HG03460 (cell line): ENCODE measurements around the gene GGCT.

Experiments used
- ATAC-seq: cut with Tn5 transposase; IDR thresholded peaks from one replicate; pipeline ENCODE4 v1.9.1; 2021; ENCODE audit not compliant: unreplicated experiment

GGCT gene

GRCh38 chr7:30465046-30465810 is 39.4 kb downstream of the GGCT start:
- ATAC-seq: no peak

- no peak for ATAC-seq
These were observed 40.4 kb downstream of the GGCT start for GRCh38 chr7:30464231-30464671.

- ATAC-seq: peak; percentile 57
These were observed 41.1 kb downstream of the GGCT start for GRCh38 chr7:30463405-30464145.

- no peak for ATAC-seq
These were observed 42.5 kb downstream of the GGCT start for GRCh38 chr7:30462179-30462578.

GRCh38 chr7:30460246-30460633 is 44.4 kb downstream of the GGCT start:
- ATAC-seq: no peak

GRCh38 chr7:30459591-30460245 is 44.9 kb downstream of the GGCT start:
- ATAC-seq: no peak

- ATAC-seq: no peak
These were observed 46.3 kb downstream of the GGCT start for GRCh38 chr7:30458311-30458710.

GRCh38 chr7:30453921-30454320 is 50.7 kb downstream of the GGCT start:
- no peak for ATAC-seq

GRCh38 chr7:30453016-30453415 is 51.6 kb downstream of the GGCT start:
- ATAC-seq: no peak

GRCh38 chr7:30452280-30452930 is 52.2 kb downstream of the GGCT start:
- ATAC-seq: no peak

- ATAC-seq: no peak
These were observed 52.9 kb downstream of the GGCT start for GRCh38 chr7:30451539-30452279.

- no peak for ATAC-seq
These were observed 53.6 kb downstream of the GGCT start for GRCh38 chr7:30450983-30451497.

GRCh38 chr7:30450240-30450982 is 54.2 kb downstream of the GGCT start:
- ATAC-seq: no peak

GRCh38 chr7:30448461-30449189 is 56.0 kb downstream of the GGCT start:
- ATAC-seq: no peak

GRCh38 chr7:30447466-30447865 is 57.2 kb downstream of the GGCT start:
- no peak for ATAC-seq
